Eye (tissue), 1 donor: ENCODE data around the gene CAMK2N2.

Experiments
- DNase-seq: peaks from one replicate; pipeline ENCODE4 v3.0.0-alpha.2; 2015

CAMK2N2 gene

GRCh38 chr3:184239221-184239620, 22.1 kb downstream of the CAMK2N2 start:
- no peak for DNase-seq

DNA sequence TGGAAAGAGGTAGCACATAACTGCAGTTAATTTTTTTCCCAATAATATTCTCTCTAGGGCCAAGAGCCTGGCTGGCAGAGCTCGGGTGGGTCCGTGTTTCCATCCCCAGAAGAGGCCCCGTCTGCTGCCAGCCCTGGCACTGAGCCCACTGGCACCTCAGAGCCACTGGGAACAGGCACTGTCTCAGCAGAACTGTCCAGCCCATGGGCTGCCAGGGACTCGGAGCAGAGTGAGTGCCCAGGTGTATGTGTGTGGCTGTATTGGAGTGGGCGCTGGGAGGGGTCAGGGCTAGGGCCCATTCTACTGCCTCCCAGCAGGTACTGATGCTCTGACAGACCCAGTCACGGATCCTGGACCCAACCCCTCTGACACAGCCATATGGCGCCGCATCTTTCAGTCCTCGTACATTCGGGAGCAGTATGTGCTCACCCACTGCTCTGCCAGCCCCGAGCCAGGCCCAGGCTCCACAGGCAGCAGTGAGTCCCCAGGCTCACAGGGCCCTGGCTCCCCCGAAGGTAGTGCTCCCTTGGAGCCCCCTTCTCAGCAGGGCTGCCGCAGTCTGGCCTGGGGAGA, 23.0 kb downstream of the CAMK2N2 start:
- DNase-seq: no peak

DNA sequence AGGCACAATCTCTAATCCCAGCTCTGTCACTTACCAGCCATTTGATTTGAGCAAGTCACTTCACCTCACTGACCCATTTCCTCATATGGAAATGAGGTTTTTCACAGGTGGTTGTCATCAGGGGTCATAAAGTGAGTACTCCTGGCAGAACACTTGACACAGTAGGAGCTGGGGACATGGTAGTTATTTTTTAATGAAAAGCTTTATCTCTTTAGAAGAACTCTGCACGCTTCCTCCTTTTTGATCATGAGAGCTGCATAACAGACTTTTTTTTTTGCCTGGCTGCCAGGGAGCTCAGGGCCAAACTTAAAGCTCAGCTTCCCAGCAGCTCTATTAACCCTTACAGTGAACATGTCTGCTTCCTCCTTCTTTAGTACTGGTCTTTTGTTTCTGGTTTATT, 23.5 kb downstream of the CAMK2N2 start:
- DNase-seq: no peak

DNA sequence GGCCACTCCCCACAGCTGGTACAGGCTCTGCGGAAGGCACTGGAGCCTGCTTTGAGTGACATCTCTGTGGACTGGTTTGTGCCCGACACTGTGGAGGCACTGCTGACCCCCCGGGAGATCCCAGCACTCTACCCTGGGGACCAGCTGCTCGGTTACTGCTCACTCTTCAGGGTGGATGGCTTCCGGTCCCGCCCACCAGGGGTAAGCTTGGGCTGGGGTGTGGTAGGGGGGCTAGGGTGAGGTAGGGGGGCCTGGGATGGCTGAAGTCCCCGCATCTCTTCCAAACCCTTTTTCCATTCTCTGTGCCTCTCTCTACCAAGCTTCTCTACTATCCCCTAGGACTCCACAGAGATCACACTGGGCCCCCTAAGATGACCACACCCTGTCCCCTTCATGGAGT, 24.1 kb downstream of the CAMK2N2 start:
- no peak for DNase-seq

DNA sequence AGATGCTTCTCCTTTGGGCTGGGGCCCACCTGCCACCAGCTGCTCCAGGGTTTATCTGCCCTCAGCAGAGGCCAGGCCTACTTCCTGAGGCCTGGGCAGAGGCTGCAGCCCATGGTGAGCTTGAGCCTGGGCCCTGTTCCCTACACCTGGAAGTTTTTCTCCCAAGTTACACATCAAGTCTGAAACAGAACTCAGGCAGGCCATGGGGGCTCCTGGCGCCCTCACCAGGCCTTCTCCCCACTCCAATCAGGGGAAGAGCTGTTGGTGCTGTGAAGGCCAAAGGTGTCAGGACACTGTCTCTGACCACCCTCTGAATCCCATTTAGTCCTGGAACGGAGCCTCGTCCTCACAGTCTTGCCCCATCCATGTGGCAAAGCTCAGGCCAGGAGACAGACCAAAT, 24.7 kb downstream of the CAMK2N2 start:
- no peak for DNase-seq

GRCh38 chr3:184236033-184236410, 25.3 kb downstream of the CAMK2N2 start:
- no peak for DNase-seq

GRCh38 chr3:184235381-184236032, 25.8 kb downstream of the CAMK2N2 start:
- DNase-seq: no peak

DNA sequence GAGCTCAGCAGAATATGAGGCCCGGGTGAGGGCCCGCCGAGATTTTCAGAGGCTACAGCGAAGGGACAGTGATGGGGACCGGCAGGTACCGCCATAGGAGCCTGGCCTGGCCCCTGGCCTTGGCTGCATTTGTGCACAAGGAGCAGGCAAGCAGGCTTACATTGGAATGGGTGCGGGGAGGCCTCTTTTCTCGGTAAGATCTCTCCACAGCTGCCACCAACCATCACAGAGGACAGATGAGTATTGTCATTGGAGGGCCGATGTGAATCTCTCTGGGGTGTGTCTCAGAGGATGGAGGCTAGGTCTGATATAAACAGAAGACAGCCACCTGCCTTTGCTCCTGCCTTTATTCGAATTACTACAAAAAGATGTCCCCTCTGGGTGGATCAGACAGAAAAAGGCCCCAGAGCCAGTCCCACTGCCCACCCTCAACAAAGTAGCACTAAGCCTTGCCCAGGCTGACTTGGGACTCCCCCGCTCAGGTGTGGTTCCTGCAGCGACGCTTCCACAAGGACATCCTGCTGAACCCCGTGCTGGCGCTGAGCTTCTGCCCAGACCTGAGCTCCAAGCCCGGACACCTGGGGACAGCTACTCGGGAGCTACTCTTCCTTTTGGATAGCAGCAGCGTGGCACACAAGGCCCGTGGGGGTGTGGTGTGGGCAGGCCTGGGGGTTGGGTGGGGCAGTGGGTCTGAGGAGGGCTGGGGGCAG, 26.5 kb downstream of the CAMK2N2 start:
- no peak for DNase-seq

DNA sequence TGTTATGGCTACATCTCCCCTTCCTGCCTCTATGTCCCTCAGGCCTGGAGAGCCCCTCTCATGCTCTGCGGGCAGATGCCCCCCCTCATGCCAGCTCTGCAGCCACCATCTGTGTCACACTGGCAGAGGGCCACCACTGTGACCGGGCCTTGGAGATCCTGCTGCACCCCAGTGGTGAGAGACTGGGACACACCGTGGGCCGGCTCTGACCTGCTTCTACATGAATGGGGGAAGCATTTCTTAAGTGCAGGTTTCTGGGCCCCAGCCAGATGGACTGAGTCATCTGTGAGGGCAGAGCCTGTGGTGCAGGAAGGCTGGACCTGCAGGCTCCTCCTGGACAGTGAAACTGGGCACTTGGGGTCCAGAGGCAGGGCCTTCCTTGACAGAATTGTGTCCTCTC, 27.1 kb downstream of the CAMK2N2 start:
- no peak for DNase-seq

- DNase-seq: no peak
These were observed 28.1 kb downstream of the CAMK2N2 start for GRCh38 chr3:184233127-184233843.

- DNase-seq: no peak
These were observed 29.7 kb downstream of the CAMK2N2 start for GRCh38 chr3:184231671-184232070.

DNA sequence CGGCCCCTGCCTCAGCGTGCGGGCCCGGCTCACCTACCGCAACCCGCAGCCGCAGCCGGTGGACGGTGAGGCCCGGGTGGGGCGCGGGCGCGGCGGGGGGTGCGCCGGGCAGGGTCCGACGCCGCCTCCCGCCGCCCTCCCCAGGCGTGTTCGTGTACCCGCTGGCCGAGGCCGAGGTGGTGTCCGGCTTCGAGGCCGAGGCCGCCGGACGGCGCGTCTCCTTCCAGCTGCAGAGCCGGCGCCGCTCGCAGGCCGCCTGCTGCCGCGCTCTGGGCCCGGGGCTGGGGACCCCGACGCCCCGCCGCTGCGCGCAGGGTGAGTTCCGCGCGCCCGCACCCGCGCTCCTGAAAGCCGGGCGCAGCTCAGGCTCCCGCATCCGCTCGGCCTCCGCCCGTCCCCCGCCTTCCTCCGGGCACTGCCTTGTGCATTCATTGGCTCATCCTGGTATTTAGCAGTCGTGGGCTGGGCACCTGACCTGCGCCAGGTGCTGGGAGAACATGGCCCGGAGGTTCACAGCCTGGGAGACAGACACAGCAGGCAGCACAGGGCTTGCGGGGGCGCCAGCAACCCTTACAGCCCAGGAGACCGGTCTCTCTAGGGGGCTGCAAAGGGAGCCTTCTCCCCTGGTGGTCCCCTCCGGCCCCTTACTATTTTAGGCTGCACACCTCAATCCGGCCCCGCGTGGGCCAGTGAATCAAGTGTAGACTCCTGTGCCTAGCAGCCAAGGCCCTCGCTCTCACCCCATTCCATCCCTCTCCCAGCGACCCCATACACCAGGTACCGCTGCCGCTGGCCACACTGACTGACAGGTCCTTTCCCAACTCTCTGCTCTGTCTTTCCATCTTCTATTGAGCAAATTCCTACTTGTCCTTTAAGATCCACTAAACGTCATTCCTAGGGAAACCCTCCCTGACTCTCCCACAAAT, 30.5 kb downstream of the CAMK2N2 start:
- DNase-seq: no peak

DNA sequence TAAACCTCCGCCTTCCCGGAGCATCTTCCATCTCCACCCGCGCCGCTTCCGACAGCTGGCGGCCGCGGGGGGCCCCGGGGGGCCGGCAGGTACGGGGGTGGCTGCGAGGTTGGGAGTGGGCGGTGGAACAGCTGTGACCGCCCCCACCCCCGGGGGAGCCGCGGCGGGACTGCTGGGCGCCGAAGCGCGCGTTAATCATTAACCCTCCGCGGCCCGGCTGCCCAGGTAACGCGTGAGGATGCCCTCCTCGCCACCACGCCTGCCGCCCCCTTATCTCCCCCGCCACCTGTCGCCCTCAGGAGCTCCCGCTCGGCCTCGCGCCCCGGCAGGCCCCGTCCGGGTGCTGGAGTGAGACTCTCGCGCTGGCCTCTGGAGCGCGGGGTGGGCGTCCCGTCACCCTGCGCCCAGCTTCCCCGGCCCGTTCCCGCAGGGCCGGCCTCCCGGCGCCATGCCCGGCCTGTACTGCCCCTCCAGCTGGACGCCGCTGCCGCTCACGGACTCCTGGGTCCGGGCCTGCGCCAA, 31.2 kb downstream of the CAMK2N2 start:
- DNase-seq: peak; percentile 39

GRCh38 chr3:184229394-184230080, 31.8 kb downstream of the CAMK2N2 start, which contains the start of gene VWA5B2:
TSS of gene VWA5B2 (plus strand) at chr3:184229585. CDS start at chr3:184230529, 944 bp downstream.
- peak; percentile 77 for DNase-seq

GRCh38 chr3:184228376-184229137, 32.8 kb downstream of the CAMK2N2 start:
- DNase-seq: no peak

DNA sequence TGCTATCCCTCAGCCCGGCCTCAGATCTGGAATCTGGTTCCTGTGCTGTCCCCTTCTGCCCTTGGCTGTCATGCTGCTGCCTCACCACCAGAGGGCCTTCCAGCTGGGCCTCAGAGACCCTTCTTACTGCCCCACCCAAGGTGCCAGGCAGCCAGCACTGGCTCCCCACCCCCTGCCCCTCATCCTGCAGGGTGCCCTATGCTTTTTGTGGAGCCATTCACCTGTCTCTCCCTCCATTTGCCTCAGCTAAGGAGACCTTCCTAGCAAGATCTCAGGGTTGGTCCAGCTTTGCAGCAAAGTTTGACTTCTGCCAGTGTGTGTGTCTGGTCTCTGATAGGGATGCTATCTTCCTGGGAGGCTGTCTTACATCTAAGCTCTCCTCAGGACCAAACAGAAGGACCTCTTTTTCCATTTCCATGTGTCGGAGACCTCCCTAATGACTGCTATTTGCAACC, 33.8 kb downstream of the CAMK2N2 start:
- DNase-seq: no peak

DNA sequence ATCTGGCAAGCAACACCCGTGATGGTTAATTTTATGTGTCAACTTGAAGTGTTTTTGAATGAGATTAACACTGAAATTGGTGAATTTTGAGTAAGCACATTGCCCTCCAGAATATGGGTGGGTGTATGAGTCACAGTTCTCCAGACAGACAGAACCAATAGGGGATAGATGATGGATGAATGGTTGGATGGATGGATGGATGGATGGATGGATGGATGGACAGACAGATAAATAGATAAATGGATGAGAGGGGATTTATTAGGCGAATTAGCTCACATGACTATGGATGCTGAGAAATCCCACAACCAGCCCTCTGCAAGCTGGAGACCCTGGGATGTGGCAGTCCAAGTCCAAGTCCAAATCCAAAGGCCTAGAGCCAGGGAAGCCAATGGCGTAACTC, 37.4 kb downstream of the CAMK2N2 start:
- no peak for DNase-seq

DNA sequence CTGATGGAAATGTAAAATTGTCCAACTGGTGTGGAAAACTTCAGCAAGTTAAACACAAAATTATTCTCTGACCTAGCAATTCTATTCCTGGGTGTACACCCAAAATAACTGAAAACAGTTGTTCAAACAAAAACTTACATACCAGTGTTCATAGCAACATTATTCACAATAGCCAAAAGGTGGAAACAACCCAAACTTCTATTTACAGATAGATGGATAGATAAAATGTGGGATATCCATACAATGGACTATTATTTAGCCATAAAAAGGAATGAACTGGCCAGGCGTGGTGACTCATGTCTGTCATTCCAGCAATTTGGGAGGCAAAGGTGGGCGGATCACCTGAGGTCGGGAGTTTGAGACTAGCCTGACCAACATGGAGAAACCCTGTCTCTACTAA, 38.8 kb downstream of the CAMK2N2 start:
- no peak for DNase-seq

DNA sequence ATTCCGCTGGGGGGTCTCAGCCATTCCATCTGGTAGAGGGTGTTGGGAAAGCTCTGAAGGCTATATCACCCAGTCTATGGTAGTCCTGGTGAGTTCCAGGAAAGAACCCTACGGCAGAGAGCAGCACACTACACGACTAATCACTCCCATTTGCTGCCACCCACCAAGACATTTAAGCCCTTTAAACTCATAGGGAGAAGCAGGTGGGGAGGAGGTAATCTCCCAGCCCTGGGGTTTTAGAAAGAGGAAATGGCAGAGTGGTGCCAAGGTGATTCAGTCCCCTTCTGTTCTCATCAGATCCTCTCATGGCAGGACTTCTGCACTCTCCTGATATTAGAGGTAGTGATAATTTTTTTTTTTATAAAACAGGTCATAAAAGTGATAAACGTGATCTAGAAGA, 42.5 kb downstream of the CAMK2N2 start:
- no peak for DNase-seq

- no peak for DNase-seq
These were observed 49.6 kb downstream of the CAMK2N2 start for GRCh38 chr3:184211718-184212117.

GRCh38 chr3:184211297-184211696, 50.1 kb downstream of the CAMK2N2 start:
- no peak for DNase-seq
